ENCODE results near the gene CTTNBP2NL. TPM values are rescaled to one million over a fixed set of nuclear protein-coding genes. Genes with fewer than 3 reads are reported as not detected.

CTTNBP2NL gene
- total RNA-seq, 1 donor from 2014 or later = 12.5 TPM

Small RNAs within 50 kb of the gene (microRNA-seq; reads per million reads assigned to microRNA genes)
- gene MIR4256 = not detected

Other genes starting within 250 kb of the CTTNBP2NL start
- gene WNT2B, start 112.8 kb downstream of the CTTNBP2NL start, total RNA-seq = 1.5 TPM
- 10.6 TPM for gene ST7L, start 222.9 kb downstream of the CTTNBP2NL start, total RNA-seq
- 30.5 TPM for gene CAPZA1, start 223.6 kb downstream of the CTTNBP2NL start, total RNA-seq